Measurements from ENCODE around the gene BOD1L2.

The BOD1L2 gene

DNA sequence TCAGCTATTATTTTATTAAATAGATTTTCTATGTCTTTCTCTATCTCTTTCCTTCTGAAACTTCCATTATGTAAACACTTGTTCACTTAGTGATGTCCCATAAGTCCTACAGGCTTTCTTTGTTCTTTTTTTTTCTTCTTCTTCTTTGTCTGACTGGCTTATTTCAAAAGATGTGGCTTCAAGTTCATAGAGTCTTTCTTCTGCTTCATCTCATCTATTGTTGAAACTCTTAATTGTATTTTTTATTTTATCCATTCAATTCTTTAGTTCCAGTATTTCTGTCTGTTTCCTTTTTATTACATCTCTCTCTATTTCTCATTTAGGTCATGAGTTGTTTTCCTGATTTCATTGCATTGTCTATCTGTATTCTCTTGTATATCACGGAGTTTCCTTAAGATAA lies 38.5 kb downstream of the BOD1L2 start:
- TF ChIP-seq CTCF (IDR thresholded peaks at IDR 0.05; ENCODE audit: low read depth, low read length), result no peak
- H3K4me3 ChIP-seq (ENCODE audit: low read depth, low read length), result no peak overlapping the region

DNA sequence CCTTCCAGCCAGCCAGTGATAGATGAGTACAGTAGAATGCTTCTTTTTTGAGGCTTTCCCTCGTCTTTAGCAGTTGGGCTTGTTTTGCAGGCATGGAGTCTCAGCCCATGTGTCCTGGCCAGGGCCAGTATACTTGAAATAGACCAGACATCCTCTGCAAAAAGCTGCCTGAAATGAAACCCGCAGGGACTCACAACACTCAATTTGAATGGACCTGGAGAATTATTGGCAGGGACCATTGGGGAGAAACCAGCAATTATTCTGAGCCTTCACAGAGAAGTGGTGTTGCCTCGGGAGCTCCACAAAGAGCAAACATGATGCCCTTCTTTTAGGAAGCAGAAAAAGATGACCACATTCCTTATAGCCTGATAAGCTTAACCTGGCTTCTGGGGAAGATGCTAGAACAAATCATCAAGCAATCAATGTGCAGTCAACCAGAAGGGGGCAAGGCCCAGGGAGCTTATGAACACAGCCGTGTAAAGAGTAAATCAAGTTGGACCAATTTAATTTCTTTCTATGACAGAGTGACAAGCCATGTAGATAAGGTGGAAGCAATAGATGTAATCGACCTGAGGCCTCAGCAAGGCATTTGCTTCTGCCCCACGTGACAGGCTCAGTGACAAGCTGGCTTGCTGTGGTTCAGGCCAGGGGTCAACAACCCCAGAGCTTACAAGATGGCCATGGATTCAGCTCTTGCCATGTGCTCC lies 42.1 kb downstream of the BOD1L2 start:
- H3K4me3 ChIP-seq (ENCODE audit: low read depth, low read length), result no peak overlapping the region
- no peak for TF ChIP-seq CTCF (IDR thresholded peaks at IDR 0.05; ENCODE audit: low read depth, low read length)

- no peak overlapping the region for H3K4me3 ChIP-seq (ENCODE audit: low read depth, low read length)
- TF ChIP-seq CTCF (IDR thresholded peaks at IDR 0.05; ENCODE audit: low read depth, low read length), result no peak
Observed at GRCh38 chr18:57190026-57190425, 43.1 kb downstream of the BOD1L2 start.

DNA sequence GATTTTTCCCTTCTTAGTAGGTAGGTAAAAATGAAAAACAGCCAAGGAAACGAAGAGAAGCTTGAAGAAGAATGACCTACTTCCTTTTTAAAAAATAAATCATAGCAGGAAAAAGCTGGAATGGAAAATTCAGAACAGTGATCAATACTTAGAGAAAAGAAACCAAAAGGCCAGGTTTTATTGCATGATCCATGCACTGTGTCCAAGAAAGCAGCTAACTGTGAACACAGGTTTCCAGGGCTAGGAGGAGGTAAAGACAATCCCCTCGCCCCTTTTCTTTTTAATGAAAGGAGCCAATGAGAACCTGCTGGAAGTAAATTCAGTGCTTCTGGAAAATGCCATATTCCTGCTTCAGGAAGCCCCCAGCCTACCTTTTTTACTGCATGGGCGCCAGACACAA lies 47.2 kb downstream of the BOD1L2 start:
- no peak for TF ChIP-seq CTCF (IDR thresholded peaks at IDR 0.05; ENCODE audit: low read depth, low read length)
- no peak overlapping the region for H3K4me3 ChIP-seq (ENCODE audit: low read depth, low read length)

DNA sequence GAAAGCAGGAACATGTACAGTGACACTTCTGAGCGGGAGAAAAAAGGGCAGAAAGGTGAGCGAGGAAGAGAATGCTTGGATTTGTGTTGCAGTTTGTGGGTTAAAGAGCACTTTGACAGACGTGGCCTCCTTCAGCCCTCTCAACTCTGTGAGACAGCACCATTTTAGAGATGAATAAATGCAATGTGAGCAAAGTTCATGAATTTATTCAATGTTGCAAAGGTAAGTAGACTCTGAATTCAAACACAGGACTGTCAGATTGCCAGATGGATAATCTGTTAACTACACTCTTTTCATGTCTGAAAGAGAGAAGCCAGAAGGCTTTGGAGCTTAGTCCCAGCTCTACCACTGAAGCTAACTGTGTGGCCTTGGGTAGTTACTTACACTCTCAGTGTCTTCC lies 47.7 kb downstream of the BOD1L2 start:
- no peak for TF ChIP-seq CTCF (IDR thresholded peaks at IDR 0.05; ENCODE audit: low read depth, low read length)
- no peak overlapping the region for H3K4me3 ChIP-seq (ENCODE audit: low read depth, low read length)

DNA sequence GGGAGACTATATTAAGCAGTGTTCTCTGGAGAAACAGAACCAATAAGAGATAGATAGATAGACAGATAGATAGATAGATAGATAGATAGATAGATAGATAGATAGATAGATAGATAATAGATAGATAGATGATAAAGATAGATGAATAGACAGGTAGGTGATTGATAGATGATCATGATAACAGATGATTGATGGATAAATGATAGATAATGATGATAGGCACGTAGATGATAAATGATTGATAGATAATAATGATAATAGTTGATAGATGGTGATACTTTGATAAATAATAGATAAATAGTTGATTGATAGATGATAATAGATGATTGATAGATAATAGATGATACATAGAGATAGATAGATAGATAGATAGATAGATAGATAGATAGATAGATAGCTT lies 48.5 kb downstream of the BOD1L2 start:
- no peak for TF ChIP-seq CTCF (IDR thresholded peaks at IDR 0.05; ENCODE audit: low read depth, low read length)
- H3K4me3 ChIP-seq (ENCODE audit: low read depth, low read length), result no peak overlapping the region

- TF ChIP-seq CTCF (IDR thresholded peaks at IDR 0.05; ENCODE audit: low read depth, low read length), result no peak
- no peak overlapping the region for H3K4me3 ChIP-seq (ENCODE audit: low read depth, low read length)
Observed at GRCh38 chr18:57197261-57197660, 50.4 kb downstream of the BOD1L2 start.

Measured in WI38 (cell line).